H1 (cell line): ENCODE measurements around the gene PLCB4. TPM values are rescaled to one million over a fixed set of nuclear protein-coding genes. Genes with fewer than 3 reads are reported as not detected.

Experiments used
- GTF2F1 ChIP-seq: IDR thresholded peaks from 2 replicates; pipeline ENCODE4 v1.6.1; 2012; ENCODE audit warnings: low read depth, low read length, improper control_type of control experiment, borderline replicate concordance
- JUND ChIP-seq: IDR thresholded peaks from 2 replicates; pipeline ENCODE4 v1.6.1; 2011; ENCODE audit warnings: mild to moderate bottlenecking, improper control_type of control experiment, low read length
- polyA plus RNA-seq, 7 experiments: library from polyadenylated mRNA; depleted of rRNA in 3 of 7; stranded (reverse) in 5 of 7; unstranded in 2 of 7; fragments of >200 nt in 5 of 7; fragments of 200-250 nt in 2 of 7; gene quantifications; 1 replicate in 5 of 7; 2 replicates in 1 of 7; 4 replicates in 1 of 7; pipeline versions ENCODE4 v1.2.1 to v1.2.3, GENCODE V29; 2011 to 2013; ENCODE audit warnings: missing spikeins in 2 of 7, mixed read lengths in 2 of 7
- total RNA-seq: library from RNA; stranded (reverse); fragmentation: NEBNext Ultra II Directional; extraction: Animal tissue kit (Norgen Biotek cat#: 25700); gene quantifications from 2 replicates; pipeline ENCODE4 v1.2.1, GENCODE V29; 2021

PLCB4 gene
- total and polyA plus RNA-seq, 2 of the 8 experiments (the other 6 are each of a cell fraction or from before 2014, with no cell fraction given) = 3.2 to 14.1 TPM

- TF ChIP-seq JUND = no peak
- no peak for TF ChIP-seq GTF2F1
Observed at GRCh38 chr20:9294041-9294440, 225.2 kb downstream of the PLCB4 start (continued).
